Measurements from ENCODE around the gene CDC14A. TPM values are rescaled to one million over a fixed set of nuclear protein-coding genes. Genes with fewer than 3 reads are reported as not detected.

Gene CDC14A
- total RNA-seq, 1 donor from 2014 or later, result 2.3 TPM

DNA sequence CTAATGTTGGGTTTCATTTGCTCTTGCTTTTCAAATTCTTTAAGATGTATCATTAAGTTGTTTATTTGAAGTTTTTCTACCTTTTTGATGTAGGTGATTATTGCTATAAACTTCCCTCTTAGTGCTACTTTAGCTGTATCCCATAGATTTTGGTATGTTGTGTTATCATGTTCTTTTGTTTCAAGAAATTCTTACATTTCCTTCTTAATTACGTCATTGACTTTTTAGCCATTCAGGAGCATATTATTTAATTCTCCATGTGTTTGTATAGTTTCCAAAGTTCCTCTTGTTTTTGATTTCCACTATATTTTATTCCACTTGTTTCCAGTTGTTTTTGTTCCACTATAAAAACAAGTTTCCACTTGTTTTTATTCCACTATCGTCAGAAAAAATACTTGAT is 200.6 kb downstream of the CDC14A start:
- no peaks in the 10 kb centered on the region for H3K27me3 Mint-ChIP-seq (ENCODE audit: low read depth)
- H3K4me3 Mint-ChIP-seq (ENCODE audit: unreplicated experiment), result no peak overlapping the region
- H3K27ac Mint-ChIP-seq (ENCODE audit: unreplicated experiment), result no peak overlapping the region
- TF ChIP-seq, protein P1, sequence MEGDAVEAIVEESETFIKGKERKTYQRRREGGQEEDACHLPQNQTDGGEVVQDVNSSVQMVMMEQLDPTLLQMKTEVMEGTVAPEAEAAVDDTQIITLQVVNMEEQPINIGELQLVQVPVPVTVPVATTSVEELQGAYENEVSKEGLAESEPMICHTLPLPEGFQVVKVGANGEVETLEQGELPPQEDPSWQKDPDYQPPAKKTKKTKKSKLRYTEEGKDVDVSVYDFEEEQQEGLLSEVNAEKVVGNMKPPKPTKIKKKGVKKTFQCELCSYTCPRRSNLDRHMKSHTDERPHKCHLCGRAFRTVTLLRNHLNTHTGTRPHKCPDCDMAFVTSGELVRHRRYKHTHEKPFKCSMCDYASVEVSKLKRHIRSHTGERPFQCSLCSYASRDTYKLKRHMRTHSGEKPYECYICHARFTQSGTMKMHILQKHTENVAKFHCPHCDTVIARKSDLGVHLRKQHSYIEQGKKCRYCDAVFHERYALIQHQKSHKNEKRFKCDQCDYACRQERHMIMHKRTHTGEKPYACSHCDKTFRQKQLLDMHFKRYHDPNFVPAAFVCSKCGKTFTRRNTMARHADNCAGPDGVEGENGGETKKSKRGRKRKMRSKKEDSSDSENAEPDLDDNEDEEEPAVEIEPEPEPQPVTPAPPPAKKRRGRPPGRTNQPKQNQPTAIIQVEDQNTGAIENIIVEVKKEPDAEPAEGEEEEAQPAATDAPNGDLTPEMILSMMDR (IDR thresholded peaks at IDR 0.05), result no peak
- peaks cover 61% of the 10 kb centered on the region for H3K9me3 Mint-ChIP-seq (ENCODE audit: low read depth)
- DNase-seq (ENCODE audit: low spot score), result no peak
- H3K36me3 Mint-ChIP-seq (ENCODE audit: low read depth), result peaks cover 15% of the 10 kb centered on the region
- H3K4me1 Mint-ChIP-seq (ENCODE audit: low read depth), result no peaks in the 10 kb centered on the region

DNA sequence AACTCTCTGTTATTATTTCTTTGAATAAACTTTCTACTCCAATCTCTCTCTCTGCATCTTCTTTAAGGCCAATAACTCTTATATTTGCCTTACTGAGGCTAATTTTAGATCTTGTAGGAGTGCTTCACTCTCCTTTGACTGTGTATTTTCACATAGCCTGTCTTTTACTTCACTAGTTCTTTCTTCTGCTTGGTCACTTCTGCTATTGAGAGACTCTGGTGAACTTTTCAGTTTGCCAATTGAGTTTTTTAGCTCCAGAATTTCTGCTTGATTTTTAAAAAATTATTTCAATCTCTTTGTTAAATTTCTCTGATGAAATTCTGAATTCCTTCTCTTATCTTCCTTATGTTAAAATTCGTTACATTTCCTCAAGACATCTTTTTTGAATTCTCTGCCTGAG is 203.9 kb downstream of the CDC14A start:
- DNase-seq (ENCODE audit: low spot score), result no peak
- Mint-ChIP-seq H3K27me3 (ENCODE audit: low read depth) (peaks cover 7% of the 10 kb centered on the region), H3K4me1 (ENCODE audit: low read depth) (no peaks in the 10 kb centered on the region), H3K36me3 (ENCODE audit: low read depth) (peaks cover 13% of the 10 kb centered on the region), H3K27ac (ENCODE audit: unreplicated experiment) (no peak overlapping the region), H3K9me3 (ENCODE audit: low read depth) (peaks cover 58% of the 10 kb centered on the region), H3K4me3 (ENCODE audit: unreplicated experiment) (no peak overlapping the region)
- TF ChIP-seq, protein P1 (IDR thresholded peaks at IDR 0.05), result no peak

DNA sequence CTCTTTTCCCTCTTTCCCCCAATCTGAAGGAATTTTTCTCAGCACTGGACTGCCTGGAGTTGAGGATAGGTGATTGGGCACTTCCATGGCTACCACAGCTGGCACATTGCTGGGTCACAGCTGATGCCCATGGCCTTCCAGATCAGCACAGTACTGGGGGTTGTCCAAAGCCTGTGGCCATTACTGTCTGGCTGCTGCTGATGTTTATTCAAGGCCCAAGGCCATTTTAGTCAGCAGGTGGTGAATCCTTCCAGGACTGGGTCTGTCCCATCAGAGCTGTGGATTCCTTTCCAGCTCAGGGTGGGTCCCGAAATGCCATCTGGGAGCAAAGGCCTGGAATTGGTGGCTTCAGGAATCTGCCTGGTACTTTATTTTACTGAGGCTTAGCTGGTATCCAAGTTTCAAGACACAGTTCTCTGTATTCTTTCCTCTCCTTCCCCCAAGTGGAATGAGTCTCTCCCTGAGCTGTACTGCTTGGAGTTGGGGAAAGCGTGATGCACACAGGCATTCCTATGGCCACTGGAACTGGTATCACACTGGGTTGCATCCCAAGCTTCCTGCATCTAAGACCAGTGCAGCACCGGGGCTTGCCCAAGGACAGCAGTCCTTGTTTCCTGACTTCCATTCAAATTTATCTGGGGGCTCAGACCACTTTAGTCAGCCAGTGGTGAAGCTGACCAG is 204.8 kb downstream of the CDC14A start:
- Mint-ChIP-seq H3K4me1 (ENCODE audit: low read depth) (no peaks in the 10 kb centered on the region), H3K27ac (ENCODE audit: unreplicated experiment) (no peak overlapping the region), H3K27me3 (ENCODE audit: low read depth) (peaks cover 10% of the 10 kb centered on the region), H3K36me3 (ENCODE audit: low read depth) (peaks cover 12% of the 10 kb centered on the region), H3K4me3 (ENCODE audit: unreplicated experiment) (no peak overlapping the region), H3K9me3 (ENCODE audit: low read depth) (peaks cover 51% of the 10 kb centered on the region)
- TF ChIP-seq, protein P1 (IDR thresholded peaks at IDR 0.05), result no peak
- DNase-seq (ENCODE audit: low spot score), result no peak

DNA sequence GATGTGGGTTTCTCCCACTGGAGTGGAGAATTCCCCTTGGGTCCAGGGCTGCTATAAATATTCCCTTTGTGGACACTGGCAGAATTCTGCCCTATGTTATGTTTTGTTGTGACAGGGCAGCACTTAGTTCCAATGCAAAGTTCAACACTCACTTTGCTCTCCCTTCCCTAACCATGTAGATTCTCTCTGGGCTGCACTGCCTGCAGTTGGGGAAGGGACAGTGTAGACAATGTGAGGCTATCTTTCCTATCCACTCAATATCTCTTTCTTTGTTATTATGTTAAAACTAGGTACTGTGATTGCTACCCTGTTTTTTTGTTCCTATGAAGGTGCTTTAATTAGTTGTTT is 205.3 kb downstream of the CDC14A start:
- Mint-ChIP-seq H3K9me3 (ENCODE audit: low read depth) (peaks cover 46% of the 10 kb centered on the region), H3K36me3 (ENCODE audit: low read depth) (peaks cover 9% of the 10 kb centered on the region), H3K27ac (ENCODE audit: unreplicated experiment) (no peak overlapping the region), H3K27me3 (ENCODE audit: low read depth) (peaks cover 10% of the 10 kb centered on the region), H3K4me1 (ENCODE audit: low read depth) (no peaks in the 10 kb centered on the region), H3K4me3 (ENCODE audit: unreplicated experiment) (no peak overlapping the region)
- TF ChIP-seq, protein P1 (IDR thresholded peaks at IDR 0.05), result no peak
- no peak for DNase-seq (ENCODE audit: low spot score)

DNA sequence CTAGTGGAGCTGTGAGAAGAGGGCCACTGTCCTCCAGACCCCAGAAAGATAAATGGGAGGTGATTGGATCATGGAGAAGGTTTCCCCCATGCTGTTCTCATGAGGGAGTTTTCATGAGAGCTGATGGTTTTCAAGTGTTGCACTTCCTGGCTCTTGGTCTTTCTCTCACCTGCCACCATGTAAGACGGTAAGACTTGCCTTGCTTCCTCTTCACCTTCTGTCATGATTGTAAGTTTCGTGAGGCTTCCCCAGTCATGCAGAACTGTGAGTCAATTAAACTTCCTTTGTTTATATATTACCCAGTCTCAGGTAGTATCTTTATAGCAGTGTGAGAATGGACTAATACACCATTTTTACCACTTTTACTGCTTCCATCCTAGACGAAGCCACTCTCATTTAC is 213.2 kb downstream of the CDC14A start:
- TF ChIP-seq, protein P1 (IDR thresholded peaks at IDR 0.05), result no peak
- Mint-ChIP-seq H3K4me3 (ENCODE audit: unreplicated experiment) (no peak overlapping the region), H3K4me1 (ENCODE audit: low read depth) (no peaks in the 10 kb centered on the region), H3K9me3 (ENCODE audit: low read depth) (peaks cover 10% of the 10 kb centered on the region), H3K27ac (ENCODE audit: unreplicated experiment) (no peak overlapping the region), H3K27me3 (ENCODE audit: low read depth) (peaks cover 8% of the 10 kb centered on the region), H3K36me3 (ENCODE audit: low read depth) (peaks cover 2% of the 10 kb centered on the region)
- DNase-seq (ENCODE audit: low spot score), result no peak

Measured in chondrocyte (in vitro differentiated cells).